TTC549 (cell line): ENCODE measurements around the gene PACSIN3.

Experiments used
- FAIRE-seq: peaks from 2 replicates; lab custom pipeline; 2012; peaks lifted over from hg19 to GRCh38; lab: Jason Lieb, UNC

Gene PACSIN3

GRCh38 chr11:47152126-47152952 lies 33.9 kb downstream of the PACSIN3 start:
- no peak for FAIRE-seq

GRCh38 chr11:47149782-47150181 lies 36.5 kb downstream of the PACSIN3 start:
- FAIRE-seq, result no peak

GRCh38 chr11:47148903-47149531 lies 37.2 kb downstream of the PACSIN3 start:
- no peak for FAIRE-seq

- FAIRE-seq, result no peak
Observed at GRCh38 chr11:47148270-47148669, 38.0 kb downstream of the PACSIN3 start.

- no peak for FAIRE-seq
Observed at GRCh38 chr11:47147681-47148080, 38.6 kb downstream of the PACSIN3 start.

- FAIRE-seq, result no peak
Observed at GRCh38 chr11:47147250-47147649, 39.0 kb downstream of the PACSIN3 start.

- no peak for FAIRE-seq
Observed at GRCh38 chr11:47144541-47144940, 41.7 kb downstream of the PACSIN3 start.

GRCh38 chr11:47143322-47143721 lies 42.9 kb downstream of the PACSIN3 start:
- no peak for FAIRE-seq

- no peak for FAIRE-seq
Observed at GRCh38 chr11:47139878-47140277, 46.4 kb downstream of the PACSIN3 start.

- no peak for FAIRE-seq
Observed at GRCh38 chr11:47137476-47137875, 48.8 kb downstream of the PACSIN3 start.

GRCh38 chr11:47136921-47137320 lies 49.3 kb downstream of the PACSIN3 start:
- no peak for FAIRE-seq

- no peak for FAIRE-seq
Observed at GRCh38 chr11:47136327-47136726, 49.9 kb downstream of the PACSIN3 start.

GRCh38 chr11:47132981-47133380 lies 53.3 kb downstream of the PACSIN3 start:
- no peak for FAIRE-seq

GRCh38 chr11:47132490-47132889 lies 53.7 kb downstream of the PACSIN3 start:
- FAIRE-seq, result no peak

- no peak for FAIRE-seq
Observed at GRCh38 chr11:47131136-47131535, 55.1 kb downstream of the PACSIN3 start.

- FAIRE-seq, result no peak
Observed at GRCh38 chr11:47130543-47130942, 55.7 kb downstream of the PACSIN3 start.
